BJ (cell line): Measurements from ENCODE around the gene FNDC3A. TPM values are rescaled to one million over a fixed set of nuclear protein-coding genes. Genes with fewer than 3 reads are reported as not detected.

Experiments used
- CTCF ChIA-PET: fragments of 350-600 bp; formaldehyde crosslinking; extraction: SDS; loops from one replicate; lab custom pipeline; 2021; ENCODE audit warnings: antibody characterized with exemption, inconsistent platforms; lab: Yijun Ruan, JAX
- POLR2A ChIA-PET: fragments of 300-600 bp; sonication (Branson Sonifier 250); formaldehyde crosslinking; extraction: SDS; loops from one replicate; lab custom pipeline; 2021; ENCODE audit warnings: antibody characterized with exemption; lab: Charles Lee
- DNase-seq: peaks from one replicate; pipeline ENCODE4 v3.0.0-alpha.2; 2011; ENCODE audit warnings: low read depth
- H3K27me3 ChIP-seq: 2 replicates; pipeline ENCODE4 v1.6.0; 2011; ENCODE audit warnings: low read length; ENCODE audit not compliant: control insufficient read depth, insufficient read depth
- H3K36me3 ChIP-seq: 2 replicates; pipeline ENCODE4 v1.5.1; 2011; ENCODE audit warnings: low read length; ENCODE audit not compliant: control insufficient read depth, insufficient read depth
- H3K4me3 ChIP-seq: 2 replicates; pipeline ENCODE4 v1.5.1; 2011; ENCODE audit warnings: low read depth, mild to moderate bottlenecking, control low read depth, low read length
- polyA plus RNA-seq: library from polyadenylated mRNA; depleted of rRNA; stranded (reverse); fragments of >200 nt; gene quantifications from 2 replicates; pipeline ENCODE4 v1.2.3, GENCODE V29; 2011
- TF ChIP-seq, protein P1 (sequence below): IDR thresholded peaks from 2 replicates; pipeline ENCODE4 v1.5.1; 2011; ENCODE audit warnings: low read depth, mild to moderate bottlenecking, control low read depth, inconsistent platforms, low read length, moderate library complexity; ENCODE audit not compliant: insufficient read depth

Gene FNDC3A
- polyA plus RNA-seq, 1 experiment: 30.7 TPM

DNA sequence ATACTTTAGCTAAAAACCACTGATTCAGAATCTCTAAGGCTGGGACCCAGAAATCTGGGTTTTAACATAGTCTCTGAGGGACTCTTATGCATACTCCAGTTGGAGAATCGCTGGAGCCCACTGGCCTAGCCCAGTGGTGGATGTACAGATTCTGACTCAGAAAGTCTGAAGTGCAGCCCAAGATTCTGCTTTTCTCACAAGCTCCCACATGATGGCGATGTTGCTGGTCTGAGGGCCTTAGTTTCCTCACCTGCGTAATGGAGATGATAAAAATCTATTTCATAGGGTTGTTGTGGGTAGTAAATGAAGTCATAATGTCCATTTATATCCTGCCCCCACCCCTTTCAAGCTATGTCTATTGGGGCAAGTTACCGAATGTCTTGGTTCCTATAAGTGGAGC lies 264.3 kb downstream of the FNDC3A start:
- H3K36me3 ChIP-seq: no peaks in the 10 kb centered on the region
- no peak for DNase-seq
- ChIA-PET POLR2A (no interaction called here), CTCF (interaction anchor here (0.6 to 1.4 kb wide), 7 partner anchors 8 to 741 kb away, joined by 3 to 10 read pairs (median 3); no protein-coding TSS in a partner anchor)
- H3K27me3 ChIP-seq: peaks cover 4% of the 10 kb centered on the region
- no peak overlapping the region for H3K4me3 ChIP-seq
- TF ChIP-seq, protein P1, sequence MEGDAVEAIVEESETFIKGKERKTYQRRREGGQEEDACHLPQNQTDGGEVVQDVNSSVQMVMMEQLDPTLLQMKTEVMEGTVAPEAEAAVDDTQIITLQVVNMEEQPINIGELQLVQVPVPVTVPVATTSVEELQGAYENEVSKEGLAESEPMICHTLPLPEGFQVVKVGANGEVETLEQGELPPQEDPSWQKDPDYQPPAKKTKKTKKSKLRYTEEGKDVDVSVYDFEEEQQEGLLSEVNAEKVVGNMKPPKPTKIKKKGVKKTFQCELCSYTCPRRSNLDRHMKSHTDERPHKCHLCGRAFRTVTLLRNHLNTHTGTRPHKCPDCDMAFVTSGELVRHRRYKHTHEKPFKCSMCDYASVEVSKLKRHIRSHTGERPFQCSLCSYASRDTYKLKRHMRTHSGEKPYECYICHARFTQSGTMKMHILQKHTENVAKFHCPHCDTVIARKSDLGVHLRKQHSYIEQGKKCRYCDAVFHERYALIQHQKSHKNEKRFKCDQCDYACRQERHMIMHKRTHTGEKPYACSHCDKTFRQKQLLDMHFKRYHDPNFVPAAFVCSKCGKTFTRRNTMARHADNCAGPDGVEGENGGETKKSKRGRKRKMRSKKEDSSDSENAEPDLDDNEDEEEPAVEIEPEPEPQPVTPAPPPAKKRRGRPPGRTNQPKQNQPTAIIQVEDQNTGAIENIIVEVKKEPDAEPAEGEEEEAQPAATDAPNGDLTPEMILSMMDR: peak; percentile 50

DNA sequence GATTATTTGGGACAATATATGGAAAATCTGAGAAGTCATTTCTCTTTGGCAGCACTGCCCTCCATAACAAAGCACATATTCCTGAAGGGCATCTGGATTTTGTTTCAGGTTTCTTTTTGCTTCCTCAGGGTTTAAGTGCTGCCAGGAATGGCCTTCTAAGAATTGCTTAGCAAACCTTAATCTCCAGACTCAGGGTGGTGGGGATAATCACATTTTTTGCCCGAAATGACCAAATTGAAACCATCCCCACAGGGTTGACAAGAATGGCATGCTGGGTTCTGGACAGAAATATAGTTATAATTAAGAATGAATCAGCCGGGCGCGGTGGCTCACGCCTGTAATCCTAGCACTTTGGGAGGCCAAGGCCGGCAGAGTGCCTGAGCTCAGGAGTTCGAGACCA lies 265.6 kb downstream of the FNDC3A start:
- Histone ChIP-seq H3K36me3 (no peaks in the 10 kb centered on the region), H3K27me3 (0 out of 2 replicates have a peak, but pooled peaks cover 2% of the 10 kb centered on the region), H3K4me3 (no peak overlapping the region)
- POLR2A ChIA-PET: no interaction called here
- TF ChIP-seq, protein P1: no peak
- CTCF ChIA-PET: interaction anchor here (0.9 kb wide), 1 partner anchor 8 kb away, joined by 3 read pairs; no protein-coding TSS in a partner anchor
- no peak for DNase-seq

DNA sequence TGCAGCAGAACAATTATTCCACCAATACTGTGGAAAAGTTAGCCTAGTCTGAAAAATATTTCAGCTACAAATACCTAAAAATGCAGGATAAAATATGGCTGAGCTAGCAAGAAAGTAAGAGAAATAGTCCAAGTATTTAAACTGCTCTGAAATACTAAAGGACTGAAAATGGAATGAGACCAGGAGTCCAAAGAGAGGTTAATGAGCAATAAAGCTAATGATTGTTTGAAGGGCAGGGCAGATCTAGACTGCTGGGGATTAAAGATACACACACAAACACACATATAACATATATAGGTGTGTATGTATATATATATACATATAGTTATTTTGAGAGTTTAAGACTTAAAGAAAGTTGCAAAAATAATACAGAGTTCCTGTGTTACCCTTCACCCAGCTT lies 269.4 kb downstream of the FNDC3A start:
- no peak overlapping the region for H3K4me3 ChIP-seq
- TF ChIP-seq, protein P1: no peak
- CTCF ChIA-PET: interaction anchor here (1.2 kb wide), 1 partner anchor 12 kb away, joined by 5 read pairs; no protein-coding TSS in a partner anchor
- no peaks in the 10 kb centered on the region for H3K36me3 ChIP-seq
- H3K27me3 ChIP-seq: 0 out of 2 replicates have a peak, but pooled peaks cover 2% of the 10 kb centered on the region
- no peak for DNase-seq
- POLR2A ChIA-PET: no interaction called here

DNA sequence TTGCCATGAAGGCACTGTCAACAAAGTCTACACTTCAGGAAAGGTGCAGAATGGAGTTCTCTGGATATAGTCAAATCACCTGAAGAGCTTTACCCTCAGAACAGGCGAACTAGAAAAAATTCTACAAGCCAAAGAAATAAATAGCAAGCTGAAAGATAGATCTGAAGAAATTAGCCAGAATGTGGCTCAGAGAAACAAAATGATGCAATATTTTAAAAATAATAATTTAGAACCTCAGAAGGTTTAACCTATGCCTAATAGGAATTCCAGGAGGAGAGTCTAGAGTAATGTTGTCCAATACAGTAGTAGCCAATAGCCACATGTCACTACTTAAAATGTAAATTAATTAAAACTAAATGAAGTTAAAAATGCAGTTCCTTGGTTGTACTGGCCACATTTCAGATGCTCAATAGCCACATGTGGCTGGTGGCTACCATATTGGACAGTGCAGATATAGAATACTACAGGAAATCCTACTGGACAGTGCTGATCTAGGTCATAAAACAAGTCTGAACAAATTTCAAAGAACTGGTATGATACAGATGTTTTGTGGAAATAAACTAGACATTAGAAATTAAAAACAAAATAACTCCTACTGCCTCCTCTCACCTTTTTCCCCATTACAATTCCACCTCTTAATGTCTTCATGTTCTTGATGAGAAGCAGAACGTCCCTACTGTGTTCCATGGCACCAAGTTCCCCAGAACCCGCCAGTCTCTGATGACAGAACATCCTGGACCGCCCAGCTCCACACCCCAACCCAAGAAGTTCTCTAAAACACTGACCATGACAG lies 271.3 kb downstream of the FNDC3A start:
- TF ChIP-seq, protein P1: no peak
- H3K27me3 ChIP-seq: no peaks in the 10 kb centered on the region
- CTCF ChIA-PET: interaction anchor here (1.2 to 2.2 kb wide), 3 partner anchors 8 to 147 kb away, joined by 3 to 9 read pairs (median 3); no protein-coding TSS in a partner anchor
- no peak for DNase-seq
- H3K4me3 ChIP-seq: peak overlapping the region; percentile 98
- POLR2A ChIA-PET: no interaction called here
- H3K36me3 ChIP-seq: no peaks in the 10 kb centered on the region

DNA sequence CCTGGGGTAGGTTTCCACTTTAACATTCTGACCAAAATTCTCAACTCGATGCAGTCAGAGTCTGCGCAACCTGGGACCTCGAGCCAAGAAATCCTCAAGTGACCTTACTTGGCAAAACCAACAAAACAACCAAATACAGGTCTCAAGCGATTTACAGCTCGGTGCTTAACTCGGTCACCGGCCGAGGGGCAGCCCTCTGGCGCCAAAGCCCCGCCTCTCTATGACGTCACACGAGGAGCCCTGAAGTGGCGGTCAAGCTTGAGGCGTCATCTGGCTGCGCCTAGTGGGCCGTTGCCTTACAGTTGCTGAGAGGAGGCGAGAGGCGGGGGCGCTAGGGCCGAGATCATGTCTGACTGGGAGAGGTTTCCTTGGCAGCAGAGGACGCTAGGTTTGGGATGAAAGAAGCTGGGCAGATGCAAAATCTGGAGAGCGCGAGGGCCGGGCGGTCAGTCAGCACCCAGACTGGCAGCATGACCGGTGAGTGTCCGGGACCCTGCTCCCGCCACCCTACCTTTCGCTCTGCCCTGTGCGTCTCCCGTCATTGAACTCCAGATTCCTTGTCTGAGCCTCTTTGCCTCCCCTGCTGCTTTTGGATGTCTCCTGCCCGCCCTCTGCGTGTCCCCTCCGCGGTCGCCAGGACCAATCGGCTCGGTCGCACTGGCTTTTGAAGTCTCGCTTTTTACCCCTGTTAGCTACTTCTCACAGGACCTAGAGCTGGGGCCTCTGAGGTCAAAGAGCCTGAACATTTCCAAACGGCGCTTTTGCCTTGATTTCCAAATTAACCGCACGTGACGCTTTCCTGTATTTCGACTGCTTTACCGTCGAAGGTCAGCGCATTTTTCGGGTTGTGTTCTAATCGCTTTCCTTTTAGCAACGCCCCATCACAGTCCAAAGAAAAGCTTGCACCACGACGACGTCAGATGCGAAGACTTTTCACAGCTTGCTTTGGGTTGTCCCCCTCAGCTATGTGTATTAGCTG lies 272.2 kb downstream of the FNDC3A start, which contains the start of gene CDADC1:
CDADC1 (plus strand) TSS at position 283 of the 979 bp plus-strand sequence; CDS start at position 396, 113 bp downstream.
- DNase-seq: peak; percentile 64
- Histone ChIP-seq H3K27me3 (no peaks in the 10 kb centered on the region), H3K36me3 (no peaks in the 10 kb centered on the region), H3K4me3 (peak within 1 kb of the TSS; percentile 98)
- TF ChIP-seq, protein P1: no peak
- ChIA-PET CTCF (interaction anchor here (0.8 to 2.2 kb wide), 9 partner anchors 8 to 190 kb away, joined by 3 to 9 read pairs (median 3); no protein-coding TSS in a partner anchor), POLR2A (no interaction called here)
